HL-60 (cell line): Measurements from ENCODE around the gene MBNL1.

ENCODE experiments used
- CTCF ChIP-seq: IDR thresholded peaks from one replicate; pipeline ENCODE4 v1.5.1; 2011; ENCODE audit warnings: low read length, control low read depth, inconsistent platforms; ENCODE audit not compliant: insufficient read depth
- GABPA ChIP-seq: IDR thresholded peaks from 2 replicates; pipeline ENCODE4 v1.6.1; 2012; ENCODE audit warnings: low read depth
- POLR2AphosphoS5 ChIP-seq: IDR thresholded peaks from 2 replicates; pipeline ENCODE4 v1.6.1; 2012; ENCODE audit warnings: low read depth
- REST ChIP-seq: IDR thresholded peaks from 2 replicates; pipeline ENCODE4 v1.6.1; 2012; ENCODE audit warnings: low read depth; ENCODE audit not compliant: insufficient replicate concordance
- SPI1 ChIP-seq: IDR thresholded peaks from 2 replicates; pipeline ENCODE4 v1.6.1; 2012; ENCODE audit warnings: low read depth, mild to moderate bottlenecking, borderline replicate concordance

DNA sequence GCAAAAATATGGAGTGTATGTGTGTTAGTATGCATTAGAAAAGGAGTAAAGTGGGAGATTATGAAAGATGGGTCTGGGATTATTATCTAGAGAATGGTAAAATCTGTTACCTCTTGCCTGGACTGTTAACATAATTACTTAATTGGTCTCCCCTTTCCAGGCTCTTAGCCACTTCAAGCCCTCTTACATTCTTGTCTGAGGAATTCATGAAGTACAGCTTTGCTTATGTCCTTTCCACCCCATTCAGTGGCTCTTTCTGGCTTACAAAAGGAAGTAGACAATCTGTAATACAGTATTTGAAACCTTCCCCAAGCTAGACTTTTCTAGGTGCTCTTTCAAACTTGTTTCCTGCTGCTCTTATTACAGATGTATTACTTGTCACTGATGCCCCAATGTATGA is 129.8 kb downstream of the MBNL1 start:
- no peak for TF ChIP-seq REST
- TF ChIP-seq CTCF, result no peak
- TF ChIP-seq POLR2AphosphoS5, result no peak
- no peak for TF ChIP-seq GABPA
- no peak for TF ChIP-seq SPI1
